HAP-1 (cell line): ENCODE measurements around the gene ZCCHC10.
"Not testable (repeated sequence)": the region's sequence is repeated elsewhere in the genome, so short reads cannot be mapped to it uniquely, and the experiment has no call there.

ENCODE experiments used
- DNase-seq, 2 experiments: peaks; one replicate each; pipeline ENCODE4 v3.0.0-alpha.2; 2016 to 2020; ENCODE audit warnings: low spot score in 2 of 2
- H3K27me3 ChIP-seq: fragments of 250-450 bp; sonication (Bioruptor Pico); 2 replicates; pipeline ENCODE4 v1.5.1; 2020; ENCODE audit warnings: low read depth, mild to moderate bottlenecking, moderate library complexity
- H3K36me3 ChIP-seq: fragments of 250-450 bp; sonication (Bioruptor Pico); replicated peaks from 2 replicates; pipeline ENCODE4 v1.5.1; 2020; ENCODE audit warnings: mild to moderate bottlenecking
- H3K4me1 ChIP-seq: fragments of 250-450 bp; sonication (Bioruptor Pico); 2 replicates; pipeline ENCODE4 v1.5.1; 2020; ENCODE audit warnings: mild to moderate bottlenecking
- H3K4me3 ChIP-seq: fragments of 250-450 bp; sonication (Bioruptor Pico); 2 replicates; pipeline ENCODE4 v1.5.1; 2020; ENCODE audit warnings: mild to moderate bottlenecking, moderate library complexity
- H3K9me3 ChIP-seq: fragments of 250-450 bp; sonication (Bioruptor Pico); 2 replicates; pipeline ENCODE4 v1.5.1; 2020; ENCODE audit warnings: mild to moderate bottlenecking, moderate library complexity
- in situ Hi-C: fragments of 300-500 bp; cut with MboI; formaldehyde crosslinking; loops from 3 replicates; pipeline ENCODE4 v1.14.3; 2020; ENCODE audit warnings: low sequenced_read_pairs, inconsistent platforms, mixed read lengths

The ZCCHC10 gene

DNA sequence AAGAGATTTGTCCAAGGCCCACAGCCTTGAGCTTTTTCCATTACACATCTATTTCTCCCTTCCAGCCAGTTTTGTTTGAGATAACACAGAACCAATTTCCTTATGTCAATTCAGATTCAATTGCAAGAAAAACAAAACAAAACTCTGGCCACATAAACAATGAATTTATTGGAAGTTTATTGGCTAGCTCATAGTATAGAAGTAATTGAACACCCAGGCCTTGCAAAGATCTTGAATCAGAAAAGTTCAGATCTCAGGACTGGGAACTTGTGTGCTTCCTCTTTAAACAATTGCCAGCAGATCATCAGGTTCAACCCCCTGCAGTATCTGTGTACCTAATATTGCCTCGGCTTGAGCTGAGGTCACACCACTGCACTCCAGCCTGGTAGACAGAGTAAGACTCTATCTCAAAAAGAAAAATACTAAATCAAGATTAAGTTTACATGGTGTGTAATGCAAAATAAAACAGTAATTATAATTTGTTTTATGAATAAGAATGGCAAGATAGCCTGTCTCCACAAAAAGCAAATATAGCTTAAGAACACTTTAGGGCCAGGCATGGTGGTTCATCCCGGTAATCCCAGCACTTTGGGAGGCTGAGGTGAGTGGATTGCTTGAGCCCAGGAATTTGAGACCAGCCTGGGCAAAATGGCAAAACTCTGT is 4.1 kb upstream of the ZCCHC10 start:
- DNase-seq = no peak
- Histone ChIP-seq H3K36me3 (no peaks in the 10 kb centered on the region), H3K4me3 (no peak overlapping the region), H3K9me3 (no peaks in the 10 kb centered on the region), H3K4me1 (peaks cover 3% of the 10 kb centered on the region; the same call in 1 of the 2 replicates), H3K27me3 (no peaks in the 10 kb centered on the region)
- in situ Hi-C loops = no loop called here

DNA sequence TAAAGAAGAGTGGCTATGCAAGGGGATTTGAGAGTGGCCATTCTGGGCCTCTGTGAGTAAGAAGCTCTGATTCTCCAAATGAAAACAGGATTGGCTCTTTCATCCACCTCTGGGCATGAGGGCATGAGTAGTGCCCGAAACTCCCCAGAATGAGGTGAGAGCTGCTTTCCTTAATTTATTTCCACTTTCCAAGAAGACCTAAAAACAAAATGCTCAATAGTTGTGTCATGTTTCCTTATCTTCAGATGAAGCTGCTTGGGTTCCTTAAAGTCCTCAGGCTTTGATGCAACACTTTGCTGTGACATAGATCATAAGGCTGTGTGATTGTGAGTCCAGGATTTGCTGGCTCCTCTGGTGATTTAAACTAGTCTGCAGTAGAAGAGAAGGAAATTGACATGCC is 3.1 kb upstream of the ZCCHC10 start:
- Histone ChIP-seq H3K36me3 (no peaks in the 10 kb centered on the region; the same call in 1 of the 2 replicates), H3K27me3 (no peaks in the 10 kb centered on the region), H3K4me3 (no peak overlapping the region), H3K4me1 (peaks cover 5% of the 10 kb centered on the region; the same call in 1 of the 2 replicates), H3K9me3 (no peaks in the 10 kb centered on the region)
- in situ Hi-C loops = no loop called here
- DNase-seq = no peak

DNA sequence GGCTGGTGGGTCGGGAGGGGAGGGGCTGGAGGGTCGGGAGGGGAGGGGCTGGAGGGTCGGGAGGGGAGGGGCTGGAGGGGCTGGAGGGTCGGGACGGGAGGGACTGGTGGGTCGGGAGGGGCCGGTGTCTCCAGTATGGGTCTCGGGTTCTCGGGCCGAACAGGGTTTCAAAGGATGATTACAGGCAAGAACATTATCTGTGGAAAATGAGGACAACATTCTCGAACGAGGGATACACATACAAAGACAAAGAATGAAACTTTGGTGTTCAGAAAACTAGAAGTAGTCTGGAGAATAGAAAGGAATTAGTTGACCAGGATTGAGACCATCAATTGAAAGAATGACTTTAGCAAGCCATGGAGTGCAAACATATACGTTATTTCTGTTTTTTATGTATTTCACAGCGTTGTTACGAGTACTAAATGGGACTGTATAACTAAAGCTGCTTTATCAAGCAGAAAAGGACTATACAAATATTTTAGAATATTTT is 360 bp upstream of the ZCCHC10 start:
- no peak for DNase-seq
- in situ Hi-C loops = no loop called here
- Histone ChIP-seq H3K4me3 (peak overlapping the region; percentile 95), H3K27me3 (no peaks in the 10 kb centered on the region), H3K36me3 (peaks cover 3% of the 10 kb centered on the region), H3K4me1 (peaks cover 5% of the 10 kb centered on the region; the same call in 1 of the 2 replicates), H3K9me3 (no peaks in the 10 kb centered on the region)

DNA sequence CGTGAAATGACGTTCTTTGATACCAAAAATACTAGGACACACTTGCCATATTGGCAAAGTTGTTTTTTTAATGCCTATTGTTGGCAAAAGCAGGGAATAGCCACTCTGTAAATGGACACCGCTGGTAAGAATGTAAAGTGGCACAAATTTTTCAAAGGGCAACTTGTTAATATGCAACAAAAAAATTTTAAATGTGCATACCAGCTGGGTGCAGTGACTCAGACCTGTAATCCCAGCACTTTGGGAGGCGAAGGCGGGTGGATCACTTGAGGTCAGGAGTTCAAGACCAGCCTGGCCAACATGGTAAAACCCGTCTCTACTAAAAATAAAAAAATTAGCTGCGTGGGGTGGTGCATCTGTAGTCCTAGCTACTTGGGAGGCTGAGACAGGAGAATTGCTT is 6.9 kb downstream of the ZCCHC10 start:
- H3K4me1 ChIP-seq, DNase-seq, H3K9me3 ChIP-seq, H3K4me3 ChIP-seq, in situ Hi-C loops, H3K27me3 ChIP-seq: not testable (repeated sequence)
- H3K36me3 ChIP-seq = peaks cover 14% of the 10 kb centered on the region

DNA sequence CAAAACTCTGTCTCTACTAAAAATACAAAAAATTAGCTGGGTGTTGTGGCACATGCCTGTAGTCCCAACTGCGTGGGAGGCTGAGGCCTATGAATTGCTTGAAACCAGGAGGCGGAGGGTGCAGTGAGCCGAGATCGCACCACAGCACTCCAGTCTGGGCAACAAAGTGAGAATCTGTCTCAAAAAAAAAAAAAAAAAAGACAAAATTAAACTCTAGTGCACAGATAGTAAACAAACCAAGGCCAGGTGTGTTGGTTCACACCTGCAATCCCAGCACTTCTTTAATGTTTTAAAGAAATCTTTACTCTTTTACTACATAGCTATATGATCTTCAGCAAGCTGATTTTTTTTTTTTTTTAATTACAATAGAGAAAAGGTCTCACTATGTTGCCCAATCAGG is 8.4 kb downstream of the ZCCHC10 start:
- Histone ChIP-seq H3K27me3 (no peaks in the 10 kb centered on the region), H3K4me3 (no peak overlapping the region), H3K36me3 (peaks cover 14% of the 10 kb centered on the region), H3K4me1 (no peaks in the 10 kb centered on the region), H3K9me3 (no peaks in the 10 kb centered on the region)
- no peak for DNase-seq
- in situ Hi-C loops = no loop called here

DNA sequence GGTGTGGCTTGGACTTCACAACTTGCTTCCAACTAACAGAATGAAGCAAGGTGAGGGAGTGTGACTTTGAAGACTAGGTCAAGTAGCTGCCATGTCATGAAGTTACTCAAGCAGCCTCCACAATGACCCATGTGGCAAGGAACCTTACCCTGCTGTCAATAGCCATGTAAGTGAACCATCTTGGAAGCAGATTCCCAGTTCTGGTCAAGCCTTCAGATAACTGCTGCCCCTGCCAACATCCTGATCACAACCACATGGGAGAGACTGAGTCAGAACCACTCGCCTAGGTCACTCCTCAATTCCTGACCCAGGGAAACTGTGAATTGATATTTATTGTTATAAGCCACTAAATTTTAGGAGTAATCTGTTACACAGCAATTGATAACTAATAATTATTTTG is 10.9 kb downstream of the ZCCHC10 start:
- H3K4me3 ChIP-seq = no peak overlapping the region
- in situ Hi-C loops = no loop called here
- H3K36me3 ChIP-seq = peaks cover 11% of the 10 kb centered on the region; the same call in 1 of the 2 replicates

DNA sequence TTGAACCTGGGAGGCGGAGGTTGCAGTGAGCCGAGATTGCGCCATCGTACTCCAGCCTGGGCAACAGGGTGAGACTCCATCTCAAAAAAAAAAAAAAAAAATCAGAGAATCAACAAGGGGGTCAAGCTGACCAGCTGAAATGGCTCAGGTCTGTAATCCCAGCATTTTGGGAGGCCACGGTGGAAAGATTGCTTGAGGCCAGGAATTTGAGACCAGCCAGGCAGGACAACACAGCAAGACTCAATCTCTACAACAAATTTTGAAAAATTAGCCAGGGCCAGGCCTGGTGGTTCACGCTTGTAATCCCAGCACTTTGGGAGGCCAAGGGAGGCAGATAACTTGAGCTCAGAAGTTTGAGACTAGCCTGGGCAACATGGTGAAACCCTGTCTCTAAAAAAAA is 17.9 kb downstream of the ZCCHC10 start:
- H3K4me3 ChIP-seq, H3K4me1 ChIP-seq, H3K9me3 ChIP-seq, DNase-seq, in situ Hi-C loops, H3K27me3 ChIP-seq: not testable (repeated sequence)
- peaks cover 15% of the 10 kb centered on the region for H3K36me3 ChIP-seq

More for the DNA sequence above, 10.9 kb downstream of the ZCCHC10 start:
- Histone ChIP-seq H3K9me3 (no peaks in the 10 kb centered on the region), H3K27me3 (no peaks in the 10 kb centered on the region), H3K4me1 (no peaks in the 10 kb centered on the region)
- no peak for DNase-seq

DNA sequence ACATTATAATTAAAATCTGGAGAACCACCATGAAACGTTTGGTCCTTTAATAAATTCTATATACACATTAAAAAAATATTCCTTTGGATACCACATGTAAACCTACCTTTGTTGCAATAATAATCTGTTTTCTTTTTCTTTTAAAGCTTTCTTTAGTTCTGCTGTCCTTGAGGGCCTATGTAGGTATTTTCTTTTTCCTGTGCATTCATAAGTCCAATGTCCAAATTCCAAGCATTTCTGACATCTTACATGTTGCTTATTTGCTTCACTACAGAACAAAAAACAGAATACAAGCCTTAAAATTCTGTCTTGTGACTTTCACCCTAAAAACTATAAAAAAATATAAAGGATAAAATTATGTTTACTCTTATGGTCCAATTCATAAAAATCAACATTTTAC is 19.7 kb downstream of the ZCCHC10 start:
- H3K9me3 ChIP-seq = no peaks in the 10 kb centered on the region
- no peaks in the 10 kb centered on the region for H3K4me1 ChIP-seq
- no peaks in the 10 kb centered on the region for H3K27me3 ChIP-seq
- H3K36me3 ChIP-seq = peaks cover 15% of the 10 kb centered on the region
- H3K4me3 ChIP-seq = no peak overlapping the region
- DNase-seq = no peak
- in situ Hi-C loops = no loop called here

DNA sequence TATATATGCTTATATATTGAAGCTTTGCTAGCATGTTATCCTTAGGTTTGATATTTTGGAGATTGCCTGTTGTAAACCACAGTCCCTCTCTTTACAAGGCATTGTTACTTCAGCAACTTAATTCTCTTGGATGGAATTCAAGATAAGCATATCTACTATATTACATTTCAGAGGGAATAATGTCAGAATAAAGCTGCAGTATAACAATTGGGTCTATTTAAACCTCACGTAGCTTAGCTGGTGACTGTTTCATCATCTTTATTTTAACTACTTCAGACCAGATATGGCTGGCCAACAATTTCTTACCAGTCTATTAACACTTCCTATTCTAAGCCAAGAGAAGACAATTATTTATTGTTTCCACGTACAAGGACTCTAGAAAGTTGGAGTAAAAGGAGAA is 27.1 kb downstream of the ZCCHC10 start:
- Histone ChIP-seq H3K27me3 (no peaks in the 10 kb centered on the region), H3K9me3 (no peaks in the 10 kb centered on the region), H3K4me3 (no peak overlapping the region), H3K36me3 (peaks cover 2% of the 10 kb centered on the region; the same call in 1 of the 2 replicates), H3K4me1 (no peaks in the 10 kb centered on the region)
- in situ Hi-C loops = no loop called here
- DNase-seq = no peak

DNA sequence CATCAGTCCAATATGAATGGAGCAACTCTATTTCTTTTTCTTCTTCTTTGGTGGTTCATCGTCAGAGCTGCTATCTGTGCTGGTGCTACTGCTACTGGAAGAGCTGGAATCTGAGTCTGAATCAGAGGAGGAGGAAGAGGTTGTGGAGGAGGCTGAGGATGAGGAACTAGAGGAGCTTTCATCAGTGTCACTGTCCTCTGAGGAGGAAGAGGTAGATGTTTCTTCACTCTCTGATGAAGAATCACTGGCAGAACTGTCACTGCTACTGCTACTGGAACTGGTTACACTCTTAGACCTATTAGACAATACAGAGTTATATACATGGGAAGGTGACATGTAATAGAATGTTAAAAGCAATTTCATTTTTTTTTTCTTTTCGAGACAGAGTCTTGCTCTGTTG is 27.8 kb downstream of the ZCCHC10 start:
- in situ Hi-C loops = no loop called here
- Histone ChIP-seq H3K9me3 (no peaks in the 10 kb centered on the region), H3K36me3 (peaks cover 2% of the 10 kb centered on the region; the same call in 1 of the 2 replicates), H3K4me1 (no peaks in the 10 kb centered on the region), H3K27me3 (no peaks in the 10 kb centered on the region), H3K4me3 (no peak overlapping the region)
- no peak for DNase-seq

DNA sequence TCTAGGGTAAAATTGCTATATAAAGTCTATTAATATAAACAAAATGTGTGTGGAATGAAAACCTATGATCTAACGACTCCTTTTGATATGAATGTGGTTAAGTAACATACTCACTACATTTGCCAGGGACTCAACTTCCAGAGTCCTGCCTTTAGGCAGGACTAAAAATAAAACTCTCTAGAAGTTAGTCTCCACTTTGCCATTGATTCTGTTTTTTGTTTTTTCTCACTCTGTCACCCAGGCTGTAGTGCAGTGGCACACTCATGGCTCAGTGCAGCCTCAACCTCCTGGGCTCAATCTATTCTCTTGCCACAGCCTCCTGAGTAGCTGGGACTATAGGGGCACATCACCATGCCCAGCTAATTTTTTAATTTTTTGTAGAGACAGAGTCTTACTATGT is 30.0 kb downstream of the ZCCHC10 start:
- in situ Hi-C loops = no loop called here
- Histone ChIP-seq H3K36me3 (0 out of 2 replicates have a peak, but pooled peaks cover 2% of the 10 kb centered on the region), H3K27me3 (no peaks in the 10 kb centered on the region), H3K4me1 (no peaks in the 10 kb centered on the region), H3K4me3 (no peak overlapping the region), H3K9me3 (no peaks in the 10 kb centered on the region)
- no peak for DNase-seq

DNA sequence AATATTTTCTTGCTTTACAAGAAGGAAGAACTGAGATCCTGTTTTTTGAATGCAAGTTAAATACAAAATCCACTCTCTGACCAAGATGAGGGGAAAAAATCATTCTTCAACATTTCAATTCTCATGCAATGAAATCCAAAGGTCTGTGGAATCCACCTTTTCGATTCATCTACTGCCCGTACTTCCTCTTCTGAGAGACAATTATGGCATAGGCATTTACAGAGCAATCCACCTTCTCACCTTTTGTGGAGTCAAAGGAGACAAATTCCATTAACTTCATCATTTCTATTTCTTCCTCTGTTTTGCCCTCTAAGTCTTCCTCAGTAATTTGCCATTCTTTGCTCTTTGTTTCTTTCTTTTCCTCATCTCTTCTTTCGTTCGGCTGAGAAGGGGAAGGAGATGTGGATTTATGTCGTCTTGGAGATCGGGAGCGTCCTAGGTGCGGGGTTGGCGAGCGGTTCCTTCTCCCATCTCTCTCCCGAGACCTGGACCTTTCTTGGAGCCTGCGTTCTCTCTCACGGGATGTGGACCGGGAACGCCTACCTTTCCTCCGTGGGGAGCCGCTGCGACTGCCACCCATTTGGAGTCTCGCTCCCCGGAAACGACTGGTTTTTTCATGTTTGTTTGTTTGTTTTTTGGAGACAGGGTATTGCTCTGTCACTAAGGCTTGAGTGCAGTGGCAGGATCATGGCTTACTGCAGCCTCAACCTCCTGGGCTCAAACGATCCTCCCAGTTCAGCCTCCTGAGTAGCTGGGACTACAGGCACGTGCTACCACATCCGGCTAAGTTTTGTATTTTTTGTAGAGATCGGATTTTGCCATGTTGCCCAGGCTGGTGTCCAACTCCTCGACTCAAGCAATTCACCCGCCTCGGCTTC is 38.6 kb downstream of the ZCCHC10 start:
- Histone ChIP-seq H3K9me3 (no peaks in the 10 kb centered on the region), H3K4me1 (no peaks in the 10 kb centered on the region), H3K36me3 (no peaks in the 10 kb centered on the region), H3K4me3 (no peak overlapping the region), H3K27me3 (no peaks in the 10 kb centered on the region)
- DNase-seq = no peak
- in situ Hi-C loops = no loop called here

DNA sequence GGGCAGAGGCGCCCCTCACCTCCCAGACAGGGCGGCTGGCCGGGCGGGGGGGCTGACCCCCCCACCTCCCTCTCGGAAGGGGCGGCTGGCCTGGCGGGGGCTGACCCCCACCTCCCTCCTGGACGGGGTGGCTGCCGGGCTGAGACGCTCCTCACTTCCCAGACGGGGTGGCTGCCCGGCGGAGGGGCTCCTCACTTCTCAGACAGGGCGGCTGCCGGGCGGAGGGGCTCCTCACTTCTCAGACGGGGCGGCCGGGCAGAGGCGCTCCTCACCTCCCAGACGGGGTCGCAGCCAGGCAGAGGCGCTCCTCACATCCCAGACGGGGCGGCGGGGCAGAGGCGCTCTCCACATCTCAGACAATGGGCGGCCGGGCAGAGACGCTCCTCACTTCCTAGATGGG is 43.4 kb downstream of the ZCCHC10 start:
- H3K36me3 ChIP-seq, in situ Hi-C loops, H3K27me3 ChIP-seq, H3K4me1 ChIP-seq, H3K4me3 ChIP-seq, DNase-seq, H3K9me3 ChIP-seq: not testable (repeated sequence)

DNA sequence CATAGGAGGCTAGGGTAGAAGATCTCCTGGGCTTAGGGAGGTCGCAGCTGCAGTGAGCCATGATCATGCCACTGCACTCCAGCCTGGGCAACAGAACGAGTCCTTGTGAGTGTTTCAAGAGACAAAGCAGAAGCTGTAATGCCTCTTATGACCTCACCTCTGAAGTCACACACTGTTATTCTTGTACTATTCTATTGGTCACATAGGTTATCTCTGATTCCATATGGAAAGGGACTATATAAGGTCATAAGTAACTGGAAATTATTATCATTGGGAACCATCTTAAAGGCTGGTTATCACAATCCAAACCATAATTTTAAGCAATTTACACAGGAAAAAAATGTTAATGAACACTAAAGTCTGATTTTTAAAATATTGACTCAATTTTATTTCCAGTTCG is 45.1 kb downstream of the ZCCHC10 start:
- Histone ChIP-seq H3K9me3 (no peaks in the 10 kb centered on the region; the same call in 1 of the 2 replicates), H3K4me1 (no peaks in the 10 kb centered on the region), H3K4me3 (no peak overlapping the region), H3K27me3 (no peaks in the 10 kb centered on the region), H3K36me3 (no peaks in the 10 kb centered on the region)
- in situ Hi-C loops = no loop called here
- DNase-seq = no peak
